ENCODE results near the gene ROBO2. TPM values are rescaled to one million over a fixed set of nuclear protein-coding genes. Genes with fewer than 3 reads are reported as not detected.

Gene ROBO2
- total RNA-seq, 1 experiment from 2014 or later = not detected

DNA sequence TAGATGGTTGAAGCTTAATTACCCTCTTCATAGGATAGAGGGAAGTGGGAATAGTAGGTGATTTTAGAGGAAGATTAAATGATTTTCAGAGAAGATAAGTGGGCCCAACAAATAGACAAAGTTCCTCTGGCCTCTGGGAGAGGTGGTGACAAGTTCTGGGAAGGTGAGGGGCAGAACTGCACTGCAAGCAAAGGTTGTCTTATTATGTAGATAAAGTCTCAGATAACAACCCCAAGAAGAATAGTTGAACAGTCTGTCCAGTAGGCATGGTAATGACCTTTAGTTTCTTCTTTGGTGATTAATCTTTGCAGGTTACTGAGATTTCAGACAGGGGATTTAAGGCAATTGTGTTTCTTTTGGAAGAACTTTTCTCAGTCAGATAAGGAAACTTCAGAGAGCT, 439.1 kb downstream of the ROBO2 start:
- TF ChIP-seq TCF7L2 (IDR thresholded peaks at IDR 0.05; ENCODE audit: borderline replicate concordance, extremely low read depth, insufficient read depth, insufficient read length) (no peak), EZH2 (IDR thresholded peaks at IDR 0.05) (no peak), JUND (IDR thresholded peaks at IDR 0.05) (no peak)
- TF ChIP-seq, protein P1, sequence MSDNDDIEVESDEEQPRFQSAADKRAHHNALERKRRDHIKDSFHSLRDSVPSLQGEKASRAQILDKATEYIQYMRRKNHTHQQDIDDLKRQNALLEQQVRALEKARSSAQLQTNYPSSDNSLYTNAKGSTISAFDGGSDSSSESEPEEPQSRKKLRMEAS (IDR thresholded peaks at IDR 0.05) = no peak
- ChIA-PET POLR2A (no interaction called here), RAD21 (ENCODE audit: low non-redundant PET in 1 of 2, low total read pairs in 2 of 2, uncharacterized antibody in 2 of 2, unreplicated experiment in 2 of 2) (no interaction called here), CTCF (no interaction called here)
- H3K79me2 ChIP-seq (ENCODE audit: insufficient read depth, low read length) = no peaks in the 10 kb centered on the region
- H3K4me3 ChIP-seq (replicated peaks in 1 of 2; ENCODE audit: low read depth in 1 of 2, low read length in 2 of 2) = no peak overlapping the region
- no peaks in the 10 kb centered on the region for H3K9me2 ChIP-seq (ENCODE audit: insufficient read depth)
- DNase-seq (ENCODE audit: low read depth, low spot score) = no peak
- H3K9me3 ChIP-seq (ENCODE audit: control insufficient read depth in 1 of 2, insufficient read depth in 1 of 2, low read depth in 1 of 2, low read length in 2 of 2) = peaks cover 11 to 17% of the 10 kb centered on the region in 2 experiments; a peak in 2 of 4 replicates
- BruUV-seq (replicated peaks) = no TSS peak
- intact Hi-C loops (cut with micrococcal nuclease) = no loop called here
- H4K20me1 ChIP-seq (ENCODE audit: insufficient read depth) = no peaks in the 10 kb centered on the region
- no peak for ATAC-seq
- H3K27me3 ChIP-seq (ENCODE audit: insufficient read depth, low read length) = no peaks in the 10 kb centered on the region
- H2AFZ ChIP-seq (ENCODE audit: low read depth, low read length, poor library complexity, severe bottlenecking) = no peak overlapping the region
- H3K9ac ChIP-seq (ENCODE audit: low read length) = no peak overlapping the region
- H3K4me2 ChIP-seq (ENCODE audit: low read length) = no peak overlapping the region
- no peaks in the 10 kb centered on the region for H3K4me1 ChIP-seq (ENCODE audit: control insufficient read depth in 1 of 2, insufficient read depth in 2 of 2, low read length in 2 of 2)
- no peak overlapping the region for H3K27ac ChIP-seq (ENCODE audit: low read depth, low read length)
- H3K36me3 ChIP-seq (ENCODE audit: control insufficient read depth in 1 of 2, insufficient read depth in 2 of 2, low read length in 2 of 2) = no peaks in the 10 kb centered on the region

- ATAC-seq = no peak
- Histone ChIP-seq H3K79me2 (ENCODE audit: insufficient read depth, low read length) (no peaks in the 10 kb centered on the region), H4K20me1 (ENCODE audit: insufficient read depth) (no peaks in the 10 kb centered on the region), H3K4me3 (replicated peaks in 1 of 2; ENCODE audit: low read depth in 1 of 2, low read length in 2 of 2) (no peak overlapping the region), H3K9ac (ENCODE audit: low read length) (no peak overlapping the region), H3K36me3 (ENCODE audit: control insufficient read depth in 1 of 2, insufficient read depth in 2 of 2, low read length in 2 of 2) (no peaks in the 10 kb centered on the region), H3K9me3 (ENCODE audit: control insufficient read depth in 1 of 2, insufficient read depth in 1 of 2, low read depth in 1 of 2, low read length in 2 of 2) (peaks cover 18 to 25% of the 10 kb centered on the region in 2 experiments; a peak in 3 of 4 replicates), H3K27ac (ENCODE audit: low read depth, low read length) (no peak overlapping the region), H3K4me1 (ENCODE audit: control insufficient read depth in 1 of 2, insufficient read depth in 2 of 2, low read length in 2 of 2) (no peaks in the 10 kb centered on the region), H3K27me3 (ENCODE audit: insufficient read depth, low read length) (no peaks in the 10 kb centered on the region), H3K9me2 (ENCODE audit: insufficient read depth) (no peaks in the 10 kb centered on the region), H3K4me2 (ENCODE audit: low read length) (no peak overlapping the region), H2AFZ (ENCODE audit: low read depth, low read length, poor library complexity, severe bottlenecking) (no peak overlapping the region)
- RAD21 ChIA-PET (ENCODE audit: low non-redundant PET in 1 of 2, low total read pairs in 2 of 2, uncharacterized antibody in 2 of 2, unreplicated experiment in 2 of 2) = no interaction called here
- CTCF ChIA-PET = no interaction called here
- POLR2A ChIA-PET = no interaction called here
- no TSS peak for BruUV-seq (replicated peaks)
- no peak for DNase-seq (ENCODE audit: low read depth, low spot score)
- intact Hi-C loops (cut with micrococcal nuclease) = no loop called here
- TF ChIP-seq EGR1 (IDR thresholded peaks at IDR 0.05; ENCODE audit: low read depth) = no peak
- no peak for TF ChIP-seq SP1 (IDR thresholded peaks at IDR 0.05; ENCODE audit: low read depth)
- TF ChIP-seq TCF7L2 (IDR thresholded peaks at IDR 0.05; ENCODE audit: borderline replicate concordance, extremely low read depth, insufficient read depth, insufficient read length) = no peak
- TF ChIP-seq, protein P2, sequence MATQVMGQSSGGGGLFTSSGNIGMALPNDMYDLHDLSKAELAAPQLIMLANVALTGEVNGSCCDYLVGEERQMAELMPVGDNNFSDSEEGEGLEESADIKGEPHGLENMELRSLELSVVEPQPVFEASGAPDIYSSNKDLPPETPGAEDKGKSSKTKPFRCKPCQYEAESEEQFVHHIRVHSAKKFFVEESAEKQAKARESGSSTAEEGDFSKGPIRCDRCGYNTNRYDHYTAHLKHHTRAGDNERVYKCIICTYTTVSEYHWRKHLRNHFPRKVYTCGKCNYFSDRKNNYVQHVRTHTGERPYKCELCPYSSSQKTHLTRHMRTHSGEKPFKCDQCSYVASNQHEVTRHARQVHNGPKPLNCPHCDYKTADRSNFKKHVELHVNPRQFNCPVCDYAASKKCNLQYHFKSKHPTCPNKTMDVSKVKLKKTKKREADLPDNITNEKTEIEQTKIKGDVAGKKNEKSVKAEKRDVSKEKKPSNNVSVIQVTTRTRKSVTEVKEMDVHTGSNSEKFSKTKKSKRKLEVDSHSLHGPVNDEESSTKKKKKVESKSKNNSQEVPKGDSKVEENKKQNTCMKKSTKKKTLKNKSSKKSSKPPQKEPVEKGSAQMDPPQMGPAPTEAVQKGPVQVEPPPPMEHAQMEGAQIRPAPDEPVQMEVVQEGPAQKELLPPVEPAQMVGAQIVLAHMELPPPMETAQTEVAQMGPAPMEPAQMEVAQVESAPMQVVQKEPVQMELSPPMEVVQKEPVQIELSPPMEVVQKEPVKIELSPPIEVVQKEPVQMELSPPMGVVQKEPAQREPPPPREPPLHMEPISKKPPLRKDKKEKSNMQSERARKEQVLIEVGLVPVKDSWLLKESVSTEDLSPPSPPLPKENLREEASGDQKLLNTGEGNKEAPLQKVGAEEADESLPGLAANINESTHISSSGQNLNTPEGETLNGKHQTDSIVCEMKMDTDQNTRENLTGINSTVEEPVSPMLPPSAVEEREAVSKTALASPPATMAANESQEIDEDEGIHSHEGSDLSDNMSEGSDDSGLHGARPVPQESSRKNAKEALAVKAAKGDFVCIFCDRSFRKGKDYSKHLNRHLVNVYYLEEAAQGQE (IDR thresholded peaks at IDR 0.05; ENCODE audit: low read depth) = no peak
- TF ChIP-seq JUND (IDR thresholded peaks at IDR 0.05) = no peak
- TF ChIP-seq EZH2phosphoT487 (IDR thresholded peaks at IDR 0.05; ENCODE audit: borderline replicate concordance) = no peak
- TF ChIP-seq CBX3 (IDR thresholded peaks at IDR 0.05; ENCODE audit: low read depth) = no peak
- TF ChIP-seq, protein P3, sequence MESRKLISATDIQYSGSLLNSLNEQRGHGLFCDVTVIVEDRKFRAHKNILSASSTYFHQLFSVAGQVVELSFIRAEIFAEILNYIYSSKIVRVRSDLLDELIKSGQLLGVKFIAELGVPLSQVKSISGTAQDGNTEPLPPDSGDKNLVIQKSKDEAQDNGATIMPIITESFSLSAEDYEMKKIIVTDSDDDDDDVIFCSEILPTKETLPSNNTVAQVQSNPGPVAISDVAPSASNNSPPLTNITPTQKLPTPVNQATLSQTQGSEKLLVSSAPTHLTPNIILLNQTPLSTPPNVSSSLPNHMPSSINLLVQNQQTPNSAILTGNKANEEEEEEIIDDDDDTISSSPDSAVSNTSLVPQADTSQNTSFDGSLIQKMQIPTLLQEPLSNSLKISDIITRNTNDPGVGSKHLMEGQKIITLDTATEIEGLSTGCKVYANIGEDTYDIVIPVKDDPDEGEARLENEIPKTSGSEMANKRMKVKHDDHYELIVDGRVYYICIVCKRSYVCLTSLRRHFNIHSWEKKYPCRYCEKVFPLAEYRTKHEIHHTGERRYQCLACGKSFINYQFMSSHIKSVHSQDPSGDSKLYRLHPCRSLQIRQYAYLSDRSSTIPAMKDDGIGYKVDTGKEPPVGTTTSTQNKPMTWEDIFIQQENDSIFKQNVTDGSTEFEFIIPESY (IDR thresholded peaks at IDR 0.05; ENCODE audit: extremely low read depth, insufficient replicate concordance, low read length) = no peak
- TF ChIP-seq ELF1 (IDR thresholded peaks at IDR 0.05; ENCODE audit: borderline replicate concordance, low read depth) = no peak
- no peak for TF ChIP-seq SIN3A (IDR thresholded peaks at IDR 0.05; ENCODE audit: low read depth)
- TF ChIP-seq ZNF274 (IDR thresholded peaks at IDR 0.05; ENCODE audit: low read depth, low read length) = no peak
- TF ChIP-seq POLR2AphosphoS5 (IDR thresholded peaks at IDR 0.05; ENCODE audit: low read depth, low read length) = no peak
- TF ChIP-seq POLR2A (IDR thresholded peaks at IDR 0.05; ENCODE audit: borderline replicate concordance, extremely low read depth, insufficient read depth, insufficient read length) = no peak
- TF ChIP-seq SRF (IDR thresholded peaks at IDR 0.05; ENCODE audit: low read depth) = no peak
- TF ChIP-seq ZFX (IDR thresholded peaks at IDR 0.05) = no peak
- no peak for TF ChIP-seq CEBPB (IDR thresholded peaks at IDR 0.05; ENCODE audit: low read depth)
Observed at GRCh38 chr3:77489216-77489615, 449.3 kb downstream of the ROBO2 start.

Measured in HCT116 (cell line).